SH-SY5Y (cell line): ENCODE measurements around the gene CACNA2D2.

ENCODE experiments used
- GATA2 ChIP-seq: IDR thresholded peaks from 2 replicates; pipeline ENCODE4 v1.6.1; 2011; ENCODE audit warnings: mild to moderate bottlenecking, low read depth, low read length
- GATA3 ChIP-seq: IDR thresholded peaks from 2 replicates; pipeline ENCODE4 v1.6.1; 2011; ENCODE audit warnings: low read depth, mild to moderate bottlenecking, low read length, moderate library complexity

- no peak for TF ChIP-seq GATA2
- TF ChIP-seq GATA3, result no peak
These were observed 138.8 kb downstream of the CACNA2D2 start for GRCh38 chr3:50364573-50365079.
